Measurements from ENCODE around the gene VSTM2B.

DNA sequence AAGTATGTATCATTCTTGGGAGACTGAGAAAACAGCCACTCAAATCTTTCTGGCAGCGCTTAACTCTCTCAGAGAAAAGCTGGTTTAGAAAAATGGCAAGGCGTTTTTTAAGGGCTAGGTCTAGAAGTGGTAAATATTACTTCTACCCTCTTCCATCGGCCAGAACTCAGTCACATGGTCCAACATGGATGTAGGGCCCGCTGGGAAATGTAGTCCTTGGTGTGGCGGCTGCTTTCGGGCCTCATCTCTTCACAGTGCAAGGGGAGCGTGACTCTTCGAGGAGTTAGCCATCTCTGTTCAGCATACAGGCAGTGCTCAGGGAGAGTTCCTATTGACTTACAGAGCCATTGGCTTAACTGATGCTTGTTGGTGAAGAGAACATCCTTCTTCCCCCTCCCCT lies 6.3 kb downstream of the VSTM2B start:
- TF ChIP-seq, protein P1, sequence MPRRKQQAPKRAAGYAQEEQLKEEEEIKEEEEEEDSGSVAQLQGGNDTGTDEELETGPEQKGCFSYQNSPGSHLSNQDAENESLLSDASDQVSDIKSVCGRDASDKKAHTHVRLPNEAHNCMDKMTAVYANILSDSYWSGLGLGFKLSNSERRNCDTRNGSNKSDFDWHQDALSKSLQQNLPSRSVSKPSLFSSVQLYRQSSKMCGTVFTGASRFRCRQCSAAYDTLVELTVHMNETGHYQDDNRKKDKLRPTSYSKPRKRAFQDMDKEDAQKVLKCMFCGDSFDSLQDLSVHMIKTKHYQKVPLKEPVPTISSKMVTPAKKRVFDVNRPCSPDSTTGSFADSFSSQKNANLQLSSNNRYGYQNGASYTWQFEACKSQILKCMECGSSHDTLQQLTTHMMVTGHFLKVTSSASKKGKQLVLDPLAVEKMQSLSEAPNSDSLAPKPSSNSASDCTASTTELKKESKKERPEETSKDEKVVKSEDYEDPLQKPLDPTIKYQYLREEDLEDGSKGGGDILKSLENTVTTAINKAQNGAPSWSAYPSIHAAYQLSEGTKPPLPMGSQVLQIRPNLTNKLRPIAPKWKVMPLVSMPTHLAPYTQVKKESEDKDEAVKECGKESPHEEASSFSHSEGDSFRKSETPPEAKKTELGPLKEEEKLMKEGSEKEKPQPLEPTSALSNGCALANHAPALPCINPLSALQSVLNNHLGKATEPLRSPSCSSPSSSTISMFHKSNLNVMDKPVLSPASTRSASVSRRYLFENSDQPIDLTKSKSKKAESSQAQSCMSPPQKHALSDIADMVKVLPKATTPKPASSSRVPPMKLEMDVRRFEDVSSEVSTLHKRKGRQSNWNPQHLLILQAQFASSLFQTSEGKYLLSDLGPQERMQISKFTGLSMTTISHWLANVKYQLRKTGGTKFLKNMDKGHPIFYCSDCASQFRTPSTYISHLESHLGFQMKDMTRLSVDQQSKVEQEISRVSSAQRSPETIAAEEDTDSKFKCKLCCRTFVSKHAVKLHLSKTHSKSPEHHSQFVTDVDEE (CRISPR knock-in tag; IDR thresholded peaks at IDR 0.05), result no peak
- TF ChIP-seq, protein P2, sequence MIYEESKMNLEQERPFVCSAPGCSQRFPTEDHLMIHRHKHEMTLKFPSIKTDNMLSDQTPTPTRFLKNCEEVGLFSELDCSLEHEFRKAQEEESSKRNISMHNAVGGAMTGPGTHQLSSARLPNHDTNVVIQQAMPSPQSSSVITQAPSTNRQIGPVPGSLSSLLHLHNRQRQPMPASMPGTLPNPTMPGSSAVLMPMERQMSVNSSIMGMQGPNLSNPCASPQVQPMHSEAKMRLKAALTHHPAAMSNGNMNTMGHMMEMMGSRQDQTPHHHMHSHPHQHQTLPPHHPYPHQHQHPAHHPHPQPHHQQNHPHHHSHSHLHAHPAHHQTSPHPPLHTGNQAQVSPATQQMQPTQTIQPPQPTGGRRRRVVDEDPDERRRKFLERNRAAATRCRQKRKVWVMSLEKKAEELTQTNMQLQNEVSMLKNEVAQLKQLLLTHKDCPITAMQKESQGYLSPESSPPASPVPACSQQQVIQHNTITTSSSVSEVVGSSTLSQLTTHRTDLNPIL (CRISPR knock-in tag; IDR thresholded peaks at IDR 0.05; ENCODE audit: low read depth), result no peak
- TF ChIP-seq ZFP30 (CRISPR knock-in tag; IDR thresholded peaks at IDR 0.05), result no peak
- TF ChIP-seq ESRRG (CRISPR knock-in tag; IDR thresholded peaks at IDR 0.05), result no peak
- TF ChIP-seq, protein P3, sequence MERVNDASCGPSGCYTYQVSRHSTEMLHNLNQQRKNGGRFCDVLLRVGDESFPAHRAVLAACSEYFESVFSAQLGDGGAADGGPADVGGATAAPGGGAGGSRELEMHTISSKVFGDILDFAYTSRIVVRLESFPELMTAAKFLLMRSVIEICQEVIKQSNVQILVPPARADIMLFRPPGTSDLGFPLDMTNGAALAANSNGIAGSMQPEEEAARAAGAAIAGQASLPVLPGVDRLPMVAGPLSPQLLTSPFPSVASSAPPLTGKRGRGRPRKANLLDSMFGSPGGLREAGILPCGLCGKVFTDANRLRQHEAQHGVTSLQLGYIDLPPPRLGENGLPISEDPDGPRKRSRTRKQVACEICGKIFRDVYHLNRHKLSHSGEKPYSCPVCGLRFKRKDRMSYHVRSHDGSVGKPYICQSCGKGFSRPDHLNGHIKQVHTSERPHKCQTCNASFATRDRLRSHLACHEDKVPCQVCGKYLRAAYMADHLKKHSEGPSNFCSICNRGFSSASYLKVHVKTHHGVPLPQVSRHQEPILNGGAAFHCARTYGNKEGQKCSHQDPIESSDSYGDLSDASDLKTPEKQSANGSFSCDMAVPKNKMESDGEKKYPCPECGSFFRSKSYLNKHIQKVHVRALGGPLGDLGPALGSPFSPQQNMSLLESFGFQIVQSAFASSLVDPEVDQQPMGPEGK (CRISPR knock-in tag; IDR thresholded peaks at IDR 0.05; ENCODE audit: borderline replicate concordance), result no peak
- TF ChIP-seq ZFP3 (CRISPR knock-in tag; IDR thresholded peaks at IDR 0.05), result no peak
- TF ChIP-seq PPARA (CRISPR knock-in tag; IDR thresholded peaks at IDR 0.05; ENCODE audit: borderline replicate concordance), result no peak
- TF ChIP-seq RARB (CRISPR knock-in tag; IDR thresholded peaks at IDR 0.05), result no peak
- TF ChIP-seq, protein P4, sequence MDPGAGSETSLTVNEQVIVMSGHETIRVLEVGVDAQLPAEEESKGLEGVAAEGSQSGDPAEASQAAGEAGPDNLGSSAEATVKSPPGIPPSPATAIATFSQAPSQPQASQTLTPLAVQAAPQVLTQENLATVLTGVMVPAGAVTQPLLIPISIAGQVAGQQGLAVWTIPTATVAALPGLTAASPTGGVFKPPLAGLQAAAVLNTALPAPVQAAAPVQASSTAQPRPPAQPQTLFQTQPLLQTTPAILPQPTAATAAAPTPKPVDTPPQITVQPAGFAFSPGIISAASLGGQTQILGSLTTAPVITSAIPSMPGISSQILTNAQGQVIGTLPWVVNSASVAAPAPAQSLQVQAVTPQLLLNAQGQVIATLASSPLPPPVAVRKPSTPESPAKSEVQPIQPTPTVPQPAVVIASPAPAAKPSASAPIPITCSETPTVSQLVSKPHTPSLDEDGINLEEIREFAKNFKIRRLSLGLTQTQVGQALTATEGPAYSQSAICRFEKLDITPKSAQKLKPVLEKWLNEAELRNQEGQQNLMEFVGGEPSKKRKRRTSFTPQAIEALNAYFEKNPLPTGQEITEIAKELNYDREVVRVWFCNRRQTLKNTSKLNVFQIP (CRISPR knock-in tag; IDR thresholded peaks at IDR 0.05; ENCODE audit: borderline replicate concordance, low read depth), result no peak
- no peak for TF ChIP-seq ZNF8 (CRISPR knock-in tag; IDR thresholded peaks at IDR 0.05)
- no peak for TF ChIP-seq ZC3H10 (CRISPR knock-in tag; IDR thresholded peaks at IDR 0.05)

Data from SK-N-SH treated with all-trans-retinoic acid at 6 μM for 48 hours (cell line).